ENCODE results near the gene CHST2.

Gene CHST2

DNA sequence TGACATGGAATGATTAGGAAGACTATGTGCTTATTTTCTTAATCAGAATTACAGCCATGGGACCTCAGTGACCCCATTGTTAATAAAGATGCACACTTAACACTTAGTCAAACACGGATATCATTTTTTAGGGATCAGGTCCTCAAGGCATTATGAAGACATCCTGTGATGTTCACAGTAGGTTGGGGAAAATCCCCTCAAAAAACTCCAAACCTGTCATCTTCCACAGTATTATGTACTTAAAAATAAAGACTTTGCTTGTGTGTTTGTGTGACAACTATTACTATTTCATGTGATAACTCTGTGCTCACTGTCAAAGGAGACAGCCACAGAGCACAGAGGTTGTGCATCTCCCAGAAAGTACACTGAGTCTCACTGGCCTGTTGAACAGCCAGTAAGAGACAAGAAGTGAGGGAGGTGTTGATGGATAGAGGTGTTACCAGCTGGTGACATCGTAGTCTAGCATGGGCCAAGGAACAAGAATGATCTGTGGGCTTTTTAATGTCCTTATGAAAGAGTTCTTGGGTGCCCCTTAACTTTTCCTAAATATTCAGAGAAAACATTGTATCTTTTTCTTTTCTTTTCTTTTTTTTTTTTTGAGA lies 18.0 kb downstream of the CHST2 start:
- no peak for DNase-seq

- DNase-seq, result no peak
Measured at GRCh38 chr3:143138953-143139352, 19.4 kb downstream of the CHST2 start.

GRCh38 chr3:143139762-143140161 lies 20.2 kb downstream of the CHST2 start:
- DNase-seq, result no peak

- no peak for DNase-seq
Measured at GRCh38 chr3:143140550-143140949, 21.0 kb downstream of the CHST2 start.

DNA sequence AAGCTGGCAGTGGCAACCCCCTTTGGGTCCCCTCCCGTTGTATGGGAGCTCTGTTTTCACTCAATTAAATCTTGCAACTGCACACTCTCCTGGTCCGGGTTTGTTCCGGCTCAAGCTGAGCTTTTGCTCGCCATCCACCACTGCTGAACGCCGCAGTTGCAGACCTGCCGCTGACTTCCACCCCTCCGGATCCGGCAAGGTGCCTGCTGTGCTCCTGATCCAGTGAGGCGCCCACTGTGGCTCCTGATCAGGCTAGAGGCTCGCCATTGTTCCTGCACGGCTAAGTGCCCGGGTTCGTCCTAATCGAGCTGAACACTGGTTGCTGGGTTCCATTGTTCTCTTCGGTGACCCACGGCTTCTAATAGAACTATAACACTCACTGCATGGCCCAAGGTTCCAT lies 22.8 kb downstream of the CHST2 start:
- DNase-seq, result no peak

DNA sequence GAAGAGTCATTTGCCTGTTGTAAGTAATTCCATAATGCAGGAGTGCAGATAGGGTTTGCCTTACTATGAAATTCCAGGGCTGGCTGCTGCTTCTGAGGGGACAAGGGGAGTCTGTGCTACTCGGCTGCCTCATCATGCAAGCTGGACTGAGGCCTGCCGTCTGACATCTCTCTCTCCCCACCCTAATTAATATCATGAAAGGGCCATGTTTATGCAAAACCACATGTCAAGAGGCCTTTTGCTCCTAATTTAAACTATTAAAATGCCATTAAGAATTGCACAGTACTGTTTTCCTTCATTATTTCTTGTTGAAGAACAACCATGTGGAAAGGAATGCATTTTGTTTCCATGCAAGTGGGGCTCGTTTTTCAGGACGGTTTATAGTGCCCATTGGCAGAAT lies 26.3 kb downstream of the CHST2 start:
- DNase-seq, result no peak

- no peak for DNase-seq
Measured at GRCh38 chr3:143146486-143147274, 27.1 kb downstream of the CHST2 start.

- DNase-seq, result no peak
Measured at GRCh38 chr3:143147707-143148106, 28.1 kb downstream of the CHST2 start.

DNA sequence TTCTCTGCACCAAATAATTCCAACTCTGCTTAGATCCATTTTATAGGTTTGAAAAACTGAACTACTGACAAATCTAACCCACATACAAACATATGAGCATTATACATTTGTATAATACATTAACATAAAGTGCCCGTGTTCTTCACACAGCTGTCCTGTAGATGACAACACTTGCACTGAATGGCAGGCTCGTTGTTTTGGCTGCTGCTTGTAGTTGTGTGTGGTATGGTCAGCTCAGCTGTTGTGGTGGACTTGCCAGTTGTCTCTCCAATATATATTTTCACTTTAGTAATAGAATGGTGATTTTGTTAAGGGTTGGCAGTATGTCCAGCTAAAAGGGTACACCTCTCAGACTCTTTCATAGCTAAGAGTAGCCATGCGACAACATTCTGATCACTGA lies 30.5 kb downstream of the CHST2 start:
- DNase-seq, result no peak

DNA sequence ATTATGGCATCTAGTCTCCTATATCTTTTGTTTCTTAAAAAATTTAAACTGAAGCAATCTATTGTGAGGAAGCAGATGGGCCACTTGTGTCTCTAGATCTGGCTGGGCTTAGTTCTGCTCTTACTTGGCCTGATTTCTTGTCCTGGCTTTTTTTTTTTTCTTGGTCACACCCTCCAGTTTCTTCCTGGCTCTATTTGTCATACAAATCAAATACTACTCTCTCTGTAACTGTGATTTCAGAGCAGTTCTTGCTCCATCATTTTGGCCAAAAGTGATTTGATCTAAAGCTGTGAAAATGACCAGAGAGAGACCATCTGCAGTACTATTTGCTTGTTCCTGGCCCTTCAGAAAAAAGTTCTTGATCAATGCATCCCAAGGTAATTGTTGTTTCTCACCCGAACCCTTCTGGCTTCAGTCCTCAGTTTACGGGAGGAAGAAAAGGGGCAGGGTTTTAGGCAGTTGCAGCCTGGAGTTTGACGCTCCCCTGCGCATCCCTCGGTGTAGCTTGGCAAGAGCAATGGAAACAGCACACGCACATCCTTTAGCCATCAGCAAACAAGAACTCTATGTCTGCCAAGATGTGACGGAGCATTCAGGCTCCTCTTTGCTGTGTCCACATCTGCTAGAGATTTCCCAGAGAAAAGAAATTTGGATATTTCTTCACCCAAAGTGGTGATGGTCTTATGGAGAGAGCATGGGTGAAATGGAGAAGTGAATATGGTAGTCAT lies 31.6 kb downstream of the CHST2 start:
- no peak for DNase-seq

DNA sequence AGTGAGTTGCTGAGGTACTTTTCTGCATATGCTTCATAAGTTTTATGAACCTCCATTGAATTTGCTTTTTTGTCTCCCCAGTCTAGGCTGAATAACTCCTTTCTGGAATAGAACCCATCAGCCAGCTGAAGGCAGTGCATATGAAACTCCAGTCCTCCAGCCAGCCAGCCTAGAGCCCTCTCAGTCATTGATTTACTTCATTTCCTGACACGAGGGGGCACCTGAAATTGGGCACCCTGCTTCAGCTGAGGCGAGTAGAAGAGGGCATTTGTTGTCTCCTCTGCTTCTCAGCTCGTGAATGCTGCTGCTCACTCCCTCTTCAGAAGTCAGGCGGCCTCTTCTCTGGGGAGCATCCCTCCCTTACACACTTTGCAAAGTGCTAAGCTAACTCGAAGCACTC lies 32.5 kb downstream of the CHST2 start:
- no peak for DNase-seq

DNA sequence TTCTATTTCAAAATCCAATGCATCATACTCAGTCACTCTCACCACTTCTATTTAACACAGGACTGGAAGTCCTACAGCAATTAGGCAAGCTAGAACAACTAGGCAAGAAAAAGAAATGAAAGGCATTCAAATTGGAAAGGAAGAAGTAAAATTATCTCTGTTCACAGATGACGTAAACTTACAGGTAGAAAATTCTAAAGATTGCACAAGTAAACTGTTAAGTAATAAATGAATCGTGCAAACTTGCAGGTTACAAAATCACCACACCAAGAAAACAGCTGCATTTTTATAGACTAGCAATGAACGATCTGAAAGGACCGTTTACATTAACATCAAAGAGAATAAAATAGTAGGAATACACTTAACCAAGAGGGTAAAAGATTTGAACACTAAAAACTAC lies 36.2 kb downstream of the CHST2 start:
- DNase-seq, result no peak

- DNase-seq, result no peak
Measured at GRCh38 chr3:143158014-143158988, 38.7 kb downstream of the CHST2 start.

DNA sequence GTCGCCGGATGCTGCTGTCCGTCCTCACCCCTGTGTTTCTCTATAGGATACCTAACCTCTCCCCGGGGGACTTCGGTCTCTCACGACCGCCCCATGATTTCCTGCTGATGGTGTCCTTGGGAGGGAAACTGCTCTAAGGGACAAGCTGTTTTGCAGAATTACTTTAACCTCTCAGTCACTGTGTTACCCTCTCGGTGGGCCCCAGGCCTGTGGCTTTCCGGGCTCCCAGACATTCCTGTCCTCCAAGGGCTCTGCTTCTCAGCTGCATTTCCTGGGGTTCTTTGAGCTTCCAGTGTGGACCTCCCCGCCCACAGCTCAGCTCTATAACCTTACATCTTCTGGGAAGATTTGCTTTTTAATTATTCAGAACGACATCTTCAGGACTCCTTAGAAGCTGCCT lies 40.9 kb downstream of the CHST2 start:
- DNase-seq, result no peak

- DNase-seq, result no peak
Measured at GRCh38 chr3:143163562-143164100, 44.1 kb downstream of the CHST2 start.

DNA sequence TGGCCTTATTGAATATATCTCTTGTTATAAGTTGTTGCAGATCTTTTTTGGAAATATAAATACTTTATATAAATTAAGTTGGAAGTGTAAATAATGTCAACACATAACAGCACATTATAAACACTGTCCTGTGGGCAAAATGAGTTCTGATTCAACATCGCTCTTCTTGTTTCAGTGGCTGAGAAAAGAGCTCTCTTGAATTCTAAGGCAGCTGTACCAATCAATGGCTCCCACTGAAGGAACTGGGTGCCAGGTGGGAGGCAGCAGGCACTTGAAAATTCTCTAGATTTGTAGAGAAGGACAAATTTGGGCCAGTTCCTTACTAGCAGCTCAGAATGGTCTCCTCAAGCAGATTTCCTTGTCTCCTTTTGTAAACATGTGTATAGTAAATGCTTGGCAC lies 45.6 kb downstream of the CHST2 start:
- DNase-seq, result no peak

DNA sequence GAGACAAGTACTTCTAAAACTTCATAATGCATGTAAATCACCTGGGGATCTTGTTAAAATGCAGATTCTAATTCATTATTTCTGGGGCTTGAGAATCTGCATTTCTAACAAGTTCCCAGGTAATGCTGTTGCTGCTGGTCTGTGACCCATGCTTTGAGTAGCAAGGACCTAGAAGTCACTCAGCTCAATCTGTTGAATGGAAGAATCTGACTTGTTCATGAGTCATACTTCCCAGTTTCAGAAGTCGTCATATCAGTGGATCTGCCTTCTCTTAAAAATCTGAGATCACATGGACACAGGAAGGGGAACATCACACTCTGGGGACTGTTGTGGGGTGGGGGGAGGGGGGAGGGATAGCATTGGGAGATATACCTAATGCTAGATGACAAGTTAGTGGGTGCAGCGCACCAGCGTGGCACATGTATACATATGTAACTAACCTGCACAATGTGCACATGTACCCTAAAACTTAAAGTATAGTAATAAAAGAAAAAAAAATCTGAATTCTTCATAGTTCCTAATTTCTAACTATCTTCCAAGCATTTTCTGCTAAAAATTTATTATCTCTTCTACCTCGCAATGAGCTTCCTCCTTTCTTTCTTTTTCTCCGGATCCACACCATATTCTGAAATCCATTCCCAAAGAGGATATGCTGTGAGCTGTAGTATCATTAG lies 46.2 kb downstream of the CHST2 start:
- peak; percentile 8 to 16 for DNase-seq

- no peak for DNase-seq
Measured at GRCh38 chr3:143166376-143166775, 46.8 kb downstream of the CHST2 start.

- no peak for DNase-seq
Measured at GRCh38 chr3:143167969-143168854, 48.6 kb downstream of the CHST2 start.

- DNase-seq, result no peak
Measured at GRCh38 chr3:143168855-143169192, 49.3 kb downstream of the CHST2 start.

GRCh38 chr3:143170074-143170473 lies 50.5 kb downstream of the CHST2 start:
- DNase-seq, result peak in 1 of 2 donors; percentile 14

All from CD4-positive, alpha-beta T cell treated with Interleukin-1 beta for 1 hour (primary cell).